Measurements from ENCODE around the gene FAM237B. TPM values are rescaled to one million over a fixed set of nuclear protein-coding genes. Genes with fewer than 3 reads are reported as not detected.

The FAM237B gene
- polyA plus RNA-seq, 2 of the 4 experiments (the other 2 are of a cell fraction) = not detected

DNA sequence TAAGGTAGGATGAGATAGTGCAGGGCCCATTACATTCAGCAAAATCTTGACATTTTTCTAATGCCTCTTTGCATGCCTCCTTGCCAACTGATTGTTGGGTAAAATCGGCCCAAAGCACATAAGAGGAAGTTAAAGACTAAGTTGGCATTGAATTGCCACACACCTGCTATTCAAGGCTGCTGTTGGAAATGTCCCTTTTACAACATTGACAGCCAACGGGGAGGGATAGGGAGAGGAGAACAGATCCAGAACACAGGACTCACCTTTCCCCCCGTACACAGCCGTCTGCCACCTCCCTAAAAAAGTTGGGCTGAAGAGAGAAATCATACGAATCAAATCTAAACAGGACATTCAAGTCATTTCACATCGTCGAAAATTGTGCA is 695 bp downstream of the FAM237B start:
- 0 out of 3 replicates have a peak, but pooled peaks cover 5% of the 10 kb centered on the region for H3K4me1 ChIP-seq
- POLR2A ChIA-PET = no interaction called here
- CTCF ChIA-PET = interaction anchor here (0.7 to 1.3 kb wide), 2 partner anchors 167 to 862 kb away, joined by 3 to 4 read pairs; partner anchors contain the start of gene STEAP1
- ATAC-seq (peak in 1 of 2 experiments; percentile 28; a peak in 2 of 6 replicates), FAIRE-seq (no peak), DNase-seq (ENCODE audit: low read depth in 1 of 2, low spot score in 1 of 2) (no peak)
- H3K9me3 ChIP-seq = 0 out of 3 replicates have a peak, but pooled peaks cover 3% of the 10 kb centered on the region
- TF ChIP-seq, protein P1, sequence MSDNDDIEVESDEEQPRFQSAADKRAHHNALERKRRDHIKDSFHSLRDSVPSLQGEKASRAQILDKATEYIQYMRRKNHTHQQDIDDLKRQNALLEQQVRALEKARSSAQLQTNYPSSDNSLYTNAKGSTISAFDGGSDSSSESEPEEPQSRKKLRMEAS (IDR thresholded peaks at IDR 0.05) = no peak
- TF ChIP-seq RNF2 (IDR thresholded peaks at IDR 0.05; ENCODE audit: borderline replicate concordance, low read depth) (no peak), FOSL2 (IDR thresholded peaks at IDR 0.05) (no peak), FOSL2 (CRISPR knock-in tag; IDR thresholded peaks at IDR 0.05) (no peak), ZFP36 (IDR thresholded peaks at IDR 0.05; ENCODE audit: borderline replicate concordance, partially characterized antibody) (no peak), ZSCAN20 (CRISPR knock-in tag; IDR thresholded peaks at IDR 0.05) (no peak), CBX8 (IDR thresholded peaks at IDR 0.05) (no peak), RFX5 (IDR thresholded peaks at IDR 0.05) (no peak), HDAC2 (IDR thresholded peaks at IDR 0.05) (no peak), CHD2 (IDR thresholded peaks at IDR 0.05; ENCODE audit: low read length, partially characterized antibody) (no peak), BHLHE40 (IDR thresholded peaks at IDR 0.05; ENCODE audit: low read depth, low read length) (no peak), MYC (IDR thresholded peaks at IDR 0.05; ENCODE audit: borderline replicate concordance, low read length) (no peak), PHF8 (IDR thresholded peaks at IDR 0.05; ENCODE audit: borderline replicate concordance, low read depth) (no peak), JUNB (IDR thresholded peaks at IDR 0.05) (no peak), POLR2A (IDR thresholded peaks at IDR 0.05; ENCODE audit: low read length) (no peak), NFE2L2 (conservative IDR thresholded peaks at IDR 0.05; ENCODE audit: low read length) (no peak), CEBPB (IDR thresholded peaks at IDR 0.05) (no peak), NR3C1 (IDR thresholded peaks at IDR 0.05) (no peak), KDM1A (IDR thresholded peaks at IDR 0.05; ENCODE audit: low read depth) (no peak)
- peak overlapping the region; percentile 39; the same call in 1 of the 3 replicates for H3K4me3 ChIP-seq
- WGBS (ENCODE audit: missing lambda C conversion rate) = 21% methylated on average over 7 of the region's 7 CpGs
- peak overlapping the region; percentile 82 for H3K4me2 ChIP-seq
- H3K27ac ChIP-seq = no peak overlapping the region

DNA sequence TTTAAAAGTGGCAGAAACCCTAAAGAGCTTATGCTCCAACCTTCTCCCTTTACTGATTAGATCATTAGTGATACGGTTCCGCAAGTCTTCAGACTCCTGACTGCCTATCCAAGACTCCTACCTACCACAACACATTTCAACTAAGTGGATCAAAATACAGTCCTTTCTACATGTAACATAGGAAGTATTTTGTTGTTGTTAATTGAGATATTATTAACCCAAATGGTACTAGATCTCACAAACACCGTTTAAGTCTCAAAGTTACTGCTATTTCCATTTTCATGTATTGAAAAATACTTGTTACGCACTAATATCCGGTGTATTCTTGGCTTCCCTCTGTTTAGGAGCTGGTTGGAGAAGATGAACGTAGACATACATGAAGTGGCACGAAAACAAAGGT is 1.1 kb downstream of the FAM237B start:
- no peak for DNase-seq (ENCODE audit: low read depth in 1 of 2, low spot score in 1 of 2)
- ATAC-seq = no peak
- Histone ChIP-seq H3K4me2 (no peak overlapping the region), H3K27ac (no peak overlapping the region), H3K4me1 (0 out of 3 replicates have a peak, but pooled peaks cover 5% of the 10 kb centered on the region), H3K4me3 (no peak overlapping the region), H3K9me3 (0 out of 3 replicates have a peak, but pooled peaks cover 3% of the 10 kb centered on the region)
- 82% methylated on average over 7 of the region's 7 CpGs for WGBS (ENCODE audit: missing lambda C conversion rate)
- no peak for FAIRE-seq
- TF ChIP-seq ESRRA (IDR thresholded peaks at IDR 0.05; ENCODE audit: borderline replicate concordance, low read length) = no peak
- TF ChIP-seq FOSB (CRISPR knock-in tag; IDR thresholded peaks at IDR 0.05) = no peak
- TF ChIP-seq POLR2A (IDR thresholded peaks at IDR 0.05; ENCODE audit: low read length) = no peak
- TF ChIP-seq, protein P2, sequence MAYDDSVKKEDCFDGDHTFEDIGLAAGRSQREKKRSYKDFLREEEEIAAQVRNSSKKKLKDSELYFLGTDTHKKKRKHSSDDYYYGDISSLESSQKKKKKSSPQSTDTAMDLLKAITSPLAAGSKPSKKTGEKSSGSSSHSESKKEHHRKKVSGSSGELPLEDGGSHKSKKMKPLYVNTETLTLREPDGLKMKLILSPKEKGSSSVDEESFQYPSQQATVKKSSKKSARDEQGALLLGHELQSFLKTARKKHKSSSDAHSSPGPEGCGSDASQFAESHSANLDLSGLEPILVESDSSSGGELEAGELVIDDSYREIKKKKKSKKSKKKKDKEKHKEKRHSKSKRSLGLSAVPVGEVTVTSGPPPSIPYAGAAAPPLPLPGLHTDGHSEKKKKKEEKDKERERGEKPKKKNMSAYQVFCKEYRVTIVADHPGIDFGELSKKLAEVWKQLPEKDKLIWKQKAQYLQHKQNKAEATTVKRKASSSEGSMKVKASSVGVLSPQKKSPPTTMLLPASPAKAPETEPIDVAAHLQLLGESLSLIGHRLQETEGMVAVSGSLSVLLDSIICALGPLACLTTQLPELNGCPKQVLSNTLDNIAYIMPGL (CRISPR knock-in tag; IDR thresholded peaks at IDR 0.05; ENCODE audit: borderline replicate concordance) = no peak
- TF ChIP-seq, protein P3, sequence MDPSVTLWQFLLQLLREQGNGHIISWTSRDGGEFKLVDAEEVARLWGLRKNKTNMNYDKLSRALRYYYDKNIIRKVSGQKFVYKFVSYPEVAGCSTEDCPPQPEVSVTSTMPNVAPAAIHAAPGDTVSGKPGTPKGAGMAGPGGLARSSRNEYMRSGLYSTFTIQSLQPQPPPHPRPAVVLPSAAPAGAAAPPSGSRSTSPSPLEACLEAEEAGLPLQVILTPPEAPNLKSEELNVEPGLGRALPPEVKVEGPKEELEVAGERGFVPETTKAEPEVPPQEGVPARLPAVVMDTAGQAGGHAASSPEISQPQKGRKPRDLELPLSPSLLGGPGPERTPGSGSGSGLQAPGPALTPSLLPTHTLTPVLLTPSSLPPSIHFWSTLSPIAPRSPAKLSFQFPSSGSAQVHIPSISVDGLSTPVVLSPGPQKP (IDR thresholded peaks at IDR 0.05; ENCODE audit: low read depth, low read length) = no peak
- TF ChIP-seq EHMT2 (IDR thresholded peaks at IDR 0.05; ENCODE audit: low read depth) = no peak
- no peak for TF ChIP-seq NR3C1 (IDR thresholded peaks at IDR 0.05)
- TF ChIP-seq SREBF2 (IDR thresholded peaks at IDR 0.05) = no peak
- CTCF ChIA-PET = interaction anchor here (0.7 kb wide), 1 partner anchor 863 kb away, joined by 4 read pairs; no protein-coding TSS in a partner anchor
- POLR2A ChIA-PET = no interaction called here
